Transverse colon (tissue), 4 donors: ENCODE measurements around the gene E2F1.

Source experiments
- CTCF ChIP-seq, 5 experiments: fragments of 200-600 bp in 3 of 5; fragments of 450-650 bp in 2 of 5; sonication (generic) in 3 of 5; IDR thresholded peaks; 1 replicate in 2 of 5; 2 replicates in 3 of 5; pipeline ENCODE4 v1.5.1; 2016 to 2017; ENCODE audit warnings: antibody characterized with exemption in 5 of 5, inconsistent platforms in 3 of 5, mild to moderate bottlenecking in 2 of 5, moderate library complexity in 1 of 5
- EP300 ChIP-seq: sonication (generic); formaldehyde crosslinking; IDR thresholded peaks from one replicate; pipeline ENCODE4 v1.6.1; 2017; ENCODE audit warnings: antibody characterized with exemption, low read depth
- POLR2AphosphoS5 ChIP-seq, 3 donors: sonication (generic); formaldehyde crosslinking; IDR thresholded peaks; one replicate each; pipeline ENCODE4 v1.6.1; 2016; ENCODE audit warnings: antibody characterized with exemption in 3 of 3

- TF ChIP-seq CTCF (IDR thresholded peaks at IDR 0.05) (no peak), POLR2AphosphoS5 (IDR thresholded peaks at IDR 0.05) (no peak), EP300 (no peak)
Observed at GRCh38 chr20:33657704-33658095, 28.5 kb downstream of the E2F1 start.
